SU-DHL-6 (cell line): Measurements from ENCODE around the gene MLANA.

Experiments used
- EZH2phosphoT487 ChIP-seq: fragments of 200-600 bp; sonication (generic), shearing (Covaris generic); conservative IDR thresholded peaks from 2 replicates; pipeline ENCODE4 v1.6.1; 2018; ENCODE audit warnings: mild to moderate bottlenecking, antibody characterized with exemption, low read length, moderate library complexity, mixed read lengths
- TF ChIP-seq, protein P1 (sequence below): fragments of 200-600 bp; sonication (generic); IDR thresholded peaks from one replicate; pipeline ENCODE4 v1.5.1; 2017; ENCODE audit warnings: antibody characterized with exemption, mild to moderate bottlenecking, low read length, moderate library complexity; ENCODE audit not compliant: insufficient read depth, poor library complexity, severe bottlenecking

GRCh38 chr9:5945112-5945511 lies 54.4 kb downstream of the MLANA start:
- TF ChIP-seq, protein P1, sequence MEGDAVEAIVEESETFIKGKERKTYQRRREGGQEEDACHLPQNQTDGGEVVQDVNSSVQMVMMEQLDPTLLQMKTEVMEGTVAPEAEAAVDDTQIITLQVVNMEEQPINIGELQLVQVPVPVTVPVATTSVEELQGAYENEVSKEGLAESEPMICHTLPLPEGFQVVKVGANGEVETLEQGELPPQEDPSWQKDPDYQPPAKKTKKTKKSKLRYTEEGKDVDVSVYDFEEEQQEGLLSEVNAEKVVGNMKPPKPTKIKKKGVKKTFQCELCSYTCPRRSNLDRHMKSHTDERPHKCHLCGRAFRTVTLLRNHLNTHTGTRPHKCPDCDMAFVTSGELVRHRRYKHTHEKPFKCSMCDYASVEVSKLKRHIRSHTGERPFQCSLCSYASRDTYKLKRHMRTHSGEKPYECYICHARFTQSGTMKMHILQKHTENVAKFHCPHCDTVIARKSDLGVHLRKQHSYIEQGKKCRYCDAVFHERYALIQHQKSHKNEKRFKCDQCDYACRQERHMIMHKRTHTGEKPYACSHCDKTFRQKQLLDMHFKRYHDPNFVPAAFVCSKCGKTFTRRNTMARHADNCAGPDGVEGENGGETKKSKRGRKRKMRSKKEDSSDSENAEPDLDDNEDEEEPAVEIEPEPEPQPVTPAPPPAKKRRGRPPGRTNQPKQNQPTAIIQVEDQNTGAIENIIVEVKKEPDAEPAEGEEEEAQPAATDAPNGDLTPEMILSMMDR = no peak
- no peak for TF ChIP-seq EZH2phosphoT487
